GM21423 (cell line): ENCODE results near the gene BLTP3B.

Source experiments
- ATAC-seq: cut with Tn5 transposase; IDR thresholded peaks from one replicate; pipeline ENCODE4 v1.9.1; 2021; ENCODE audit warnings: mild to moderate bottlenecking, moderate library complexity; ENCODE audit not compliant: unreplicated experiment

The BLTP3B gene

DNA sequence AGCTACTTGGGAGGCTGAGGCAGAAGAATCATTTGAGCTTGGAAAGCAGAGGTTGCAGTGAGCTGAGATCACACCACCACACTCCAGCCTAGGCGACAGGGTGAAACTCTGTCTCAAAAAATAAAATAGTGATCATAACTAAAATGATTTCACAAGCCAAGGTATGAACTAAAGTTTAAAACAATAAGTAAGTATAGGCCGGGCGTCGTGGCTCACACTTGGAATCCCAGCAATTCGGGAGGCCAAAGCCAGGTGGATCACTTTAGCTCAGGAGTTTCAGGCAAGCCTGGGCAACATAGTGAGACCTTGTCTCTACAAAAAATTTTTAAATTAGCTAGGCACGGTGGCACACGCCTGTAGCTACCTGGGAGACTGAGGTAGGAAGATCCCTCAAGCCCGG is 27.4 kb downstream of the BLTP3B start:
- ATAC-seq: no peak

DNA sequence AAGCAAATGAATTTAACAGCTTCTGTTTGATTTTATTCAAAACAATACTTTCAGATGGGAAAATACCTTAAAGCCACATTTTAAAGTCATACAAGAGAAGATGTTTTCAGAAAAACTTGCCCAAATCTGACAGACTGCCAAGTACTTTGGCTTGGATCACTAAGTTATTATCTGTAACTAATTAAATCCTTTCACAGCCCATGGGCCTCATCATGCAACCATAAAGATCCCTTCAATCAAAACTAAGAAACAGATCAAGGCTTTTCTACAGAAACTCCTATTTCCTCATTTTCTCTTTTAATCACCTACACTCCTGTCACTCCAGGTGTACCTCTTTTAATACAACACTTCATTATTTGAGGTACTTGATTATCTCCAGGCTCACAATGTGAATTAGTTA is 28.1 kb downstream of the BLTP3B start:
- peak; percentile 62 for ATAC-seq

DNA sequence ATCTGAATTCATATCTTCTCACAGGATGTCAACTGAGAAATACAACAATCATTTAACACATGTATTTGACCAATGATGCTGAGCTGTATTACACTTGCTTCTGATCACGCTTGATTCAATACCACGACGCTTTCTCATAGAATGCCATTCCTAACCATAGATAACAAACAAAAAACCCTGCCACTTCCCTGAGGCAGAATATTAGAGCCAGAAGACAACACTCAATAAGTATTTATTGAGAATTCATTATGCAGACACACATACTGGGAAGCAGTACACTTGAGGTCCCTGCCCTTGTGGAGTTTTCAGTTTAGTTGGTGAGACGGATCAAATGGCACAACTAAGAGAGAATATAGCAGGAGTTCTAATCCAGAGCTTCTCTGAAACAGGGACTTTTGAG is 32.4 kb downstream of the BLTP3B start:
- no peak for ATAC-seq

DNA sequence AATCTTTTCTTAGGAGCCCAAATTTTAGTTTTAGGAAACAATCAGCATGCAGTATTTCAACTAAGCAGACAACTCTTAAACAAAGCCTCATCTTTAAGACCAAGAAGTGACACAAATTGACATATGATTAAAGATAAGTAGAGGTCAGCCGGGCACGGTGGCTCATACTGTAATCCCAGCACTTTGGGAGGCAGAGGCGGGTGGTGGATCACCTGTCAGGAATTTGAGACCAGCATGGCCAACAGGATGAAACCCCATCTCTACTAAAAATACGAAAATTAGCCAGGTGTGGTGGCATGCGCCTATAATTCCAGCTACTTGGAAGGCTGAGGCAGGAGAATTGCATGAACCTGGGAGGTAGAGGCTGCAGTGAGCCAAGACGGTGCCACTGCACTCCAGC is 35.8 kb downstream of the BLTP3B start:
- ATAC-seq: no peak

DNA sequence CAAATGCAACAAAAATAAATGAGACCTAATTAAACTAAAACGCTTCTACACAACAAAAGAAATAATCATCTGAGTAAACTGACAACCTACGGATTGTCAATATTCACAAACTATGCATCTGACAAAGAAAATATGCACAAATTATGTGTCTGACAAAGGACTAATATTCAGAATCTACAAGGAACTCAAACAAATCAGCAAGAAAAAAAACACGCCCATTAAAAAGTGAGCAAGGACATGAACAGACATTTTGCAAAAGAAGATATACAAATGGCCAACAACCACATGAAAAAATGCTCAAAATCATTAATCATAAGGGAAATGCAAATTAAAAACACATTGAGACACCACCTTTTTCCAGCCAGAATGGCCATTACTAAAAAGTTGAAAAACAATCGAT is 37.0 kb downstream of the BLTP3B start:
- ATAC-seq: no peak

DNA sequence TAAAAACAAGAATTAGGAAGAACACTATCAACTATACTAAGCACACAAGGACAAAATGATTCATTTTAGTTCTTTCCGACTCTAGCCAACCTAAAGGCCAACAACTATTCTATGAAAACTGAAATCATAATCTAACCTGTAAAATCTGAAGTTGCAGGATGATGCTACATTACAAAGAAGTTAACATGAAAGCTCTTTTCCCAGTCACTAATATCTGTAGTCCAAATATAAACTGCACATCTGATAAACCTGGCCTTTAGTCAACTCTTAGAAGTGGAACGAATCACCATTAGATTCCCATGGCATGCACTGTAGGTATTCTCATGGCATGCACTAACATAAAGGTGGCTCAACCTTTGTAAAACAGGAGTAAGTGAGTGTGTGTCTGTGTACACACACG is 41.7 kb downstream of the BLTP3B start:
- no peak for ATAC-seq
